Right ventricle myocardium inferior (tissue), 1 donor: ENCODE data around the gene GOLGA3. TPM values are rescaled to one million over a fixed set of nuclear protein-coding genes. Genes with fewer than 3 reads are reported as not detected.
A peak's percentile ranks its signal among the peaks of the same experiment; 100 is the strongest.

Source experiments
- ATAC-seq: fragments of 200-7000 bp; cut with Tn5 transposase; one replicate; pipeline ENCODE4 v1.9.1; 2020; ENCODE audit warnings: mild to moderate bottlenecking, moderate library complexity
- DNase-seq: peaks from one replicate; pipeline ENCODE4 v3.0.0; 2021; ENCODE audit errors: missing footprints
- intact Hi-C: fragments of 100-400 bp; cut with DNase I; formaldehyde crosslinking; loops from one replicate; pipeline ENCODE4 v1.11.0; 2022
- total RNA-seq: library from RNA; stranded (reverse); fragmentation: NEBNext Ultra II Directional; extraction: Animal tissue kit (Norgen Biotek cat#: 25700); gene quantifications from one replicate; pipeline ENCODE4 v1.2.1, GENCODE V29; 2021
- donor health status: DM: no; HTN: yes; CAD: no; lungs with severe emphysema.

Gene GOLGA3
- total RNA-seq, 1 donor from 2014 or later = 26.5 TPM

DNA sequence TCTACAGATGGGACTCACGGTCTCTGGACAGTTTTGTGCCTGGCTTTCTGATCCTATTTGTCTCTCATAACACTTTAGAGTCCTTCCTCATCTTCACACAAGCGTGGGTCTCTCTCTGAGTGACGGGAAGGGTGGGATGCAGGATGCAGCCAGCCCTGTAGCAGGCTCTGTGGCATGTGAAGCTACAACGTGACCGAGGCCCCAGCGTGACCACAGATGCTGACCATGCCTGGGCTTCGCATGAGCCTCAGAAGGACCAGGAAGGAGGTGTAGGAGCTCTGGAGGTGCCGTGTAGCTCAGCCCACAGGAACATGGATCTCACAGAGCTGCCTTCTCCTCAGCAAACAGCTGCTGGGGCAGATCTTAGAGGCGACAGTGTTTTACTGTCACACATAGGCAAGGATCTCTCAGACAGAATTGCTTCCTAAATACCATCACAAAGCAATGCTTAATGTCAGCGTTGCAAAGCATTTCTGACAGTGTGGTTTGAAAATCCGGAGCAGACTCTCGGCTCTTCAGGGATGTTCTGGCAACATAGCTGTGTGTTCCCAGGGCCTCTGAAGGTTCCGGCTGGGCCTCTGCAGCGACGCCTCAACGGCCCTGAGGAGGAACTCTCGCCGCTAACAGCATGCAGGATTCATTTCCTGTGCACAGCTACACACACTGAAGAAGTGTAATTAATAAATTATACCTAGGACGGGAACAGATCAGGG is 88.9 kb downstream of the GOLGA3 start:
- intact Hi-C loops = no loop called here
- no peak for DNase-seq
- peak; percentile 49 for ATAC-seq

DNA sequence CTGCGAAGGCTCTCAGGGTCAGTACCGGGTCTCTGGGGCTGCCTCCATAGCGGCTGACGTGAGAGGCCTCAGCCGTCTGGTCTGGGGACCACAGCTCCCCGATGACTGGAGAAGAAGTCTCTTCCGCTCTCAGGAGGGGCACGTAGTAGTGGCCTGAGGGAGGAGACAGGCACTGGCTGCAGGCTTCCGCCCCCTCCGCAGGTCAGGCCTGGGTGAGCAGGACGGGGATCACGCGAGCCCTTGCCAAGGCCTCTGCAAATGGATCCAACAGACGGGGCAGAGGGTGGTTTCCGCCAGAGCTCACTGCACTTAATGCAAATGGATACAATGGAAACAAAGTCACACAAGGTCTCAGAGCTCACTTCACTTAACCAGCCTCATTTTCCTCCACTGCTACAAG is 91.8 kb downstream of the GOLGA3 start:
- ATAC-seq (no peak), DNase-seq (no peak)
- intact Hi-C loops = no loop called here

DNA sequence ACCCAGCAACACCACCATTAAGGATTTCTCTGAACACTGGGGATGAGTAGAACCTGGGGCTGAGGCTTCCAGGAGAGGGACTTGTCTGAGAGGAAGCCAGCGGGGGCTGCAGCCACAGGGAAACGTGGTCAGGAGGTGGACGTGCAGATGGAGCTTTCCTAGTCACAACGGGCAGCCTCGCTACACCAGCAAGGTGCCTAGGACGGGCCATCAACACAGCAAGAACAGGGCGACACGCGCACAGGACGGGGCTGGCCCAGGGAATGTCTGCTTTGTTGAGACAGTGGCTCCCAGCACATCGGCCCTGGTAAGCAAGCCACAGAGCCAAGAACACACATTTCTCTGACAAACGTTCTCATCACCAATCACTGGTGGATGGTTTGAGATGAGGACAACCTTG is 92.3 kb downstream of the GOLGA3 start:
- intact Hi-C loops = no loop called here
- no peak for DNase-seq
- no peak for ATAC-seq

DNA sequence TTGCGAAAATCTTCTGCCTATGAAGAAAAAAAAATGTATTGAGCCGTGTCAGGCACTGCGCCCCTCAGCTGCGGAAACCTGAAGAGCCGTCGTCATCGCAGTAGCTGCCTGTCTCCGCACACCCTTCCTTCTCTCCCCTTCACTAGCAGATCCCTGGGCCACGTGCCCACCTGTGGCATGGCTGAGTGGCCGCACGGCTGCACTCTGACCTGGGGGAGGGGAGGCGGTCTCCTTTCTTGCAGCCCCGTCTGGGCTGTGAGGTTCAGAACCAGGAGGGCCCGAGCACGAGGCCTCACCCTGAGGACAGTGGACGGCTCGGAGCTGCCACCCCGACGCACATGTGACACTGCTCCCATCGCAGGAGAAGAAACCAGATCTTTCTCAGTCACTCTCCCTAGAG is 93.2 kb downstream of the GOLGA3 start:
- no peak for DNase-seq
- intact Hi-C loops = no loop called here
- no peak for ATAC-seq

- intact Hi-C loops = no loop called here
Measured at GRCh38 chr12:132734206-132734605, 94.5 kb downstream of the GOLGA3 start.

GRCh38 chr12:132731574-132731973 is 97.1 kb downstream of the GOLGA3 start:
- intact Hi-C loops = no loop called here
- no peak for ATAC-seq
- no peak for DNase-seq

More at GRCh38 chr12:132734206-132734605, 94.5 kb downstream of the GOLGA3 start:
- DNase-seq = no peak
- no peak for ATAC-seq

GRCh38 chr12:132730353-132730752 is 98.3 kb downstream of the GOLGA3 start:
- ATAC-seq (no peak), DNase-seq (no peak)
- intact Hi-C loops = no loop called here

- ATAC-seq (no peak), DNase-seq (no peak)
- intact Hi-C loops = no loop called here
Measured at GRCh38 chr12:132729541-132730320, 98.9 kb downstream of the GOLGA3 start.

DNA sequence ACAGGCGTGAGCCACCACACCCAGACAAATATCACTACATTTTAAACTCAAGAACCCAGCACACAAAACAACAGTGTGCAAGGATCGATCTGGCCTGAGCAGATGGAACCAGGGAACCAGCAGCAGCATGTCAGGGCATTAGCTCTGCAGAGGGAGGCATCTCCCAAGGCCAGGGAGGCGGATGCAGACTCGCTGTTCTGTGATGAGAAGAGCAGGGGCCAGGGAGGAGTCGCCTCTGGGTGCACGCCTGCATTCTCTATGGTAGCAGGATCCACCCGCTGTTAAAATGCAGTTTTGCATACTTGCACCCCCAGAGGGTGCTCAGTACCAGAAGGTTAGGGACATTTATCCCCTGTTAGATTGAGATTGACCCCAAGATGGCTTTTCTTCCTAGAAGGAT is 100.2 kb downstream of the GOLGA3 start:
- DNase-seq (no peak), ATAC-seq (no peak)
- intact Hi-C loops = no loop called here

DNA sequence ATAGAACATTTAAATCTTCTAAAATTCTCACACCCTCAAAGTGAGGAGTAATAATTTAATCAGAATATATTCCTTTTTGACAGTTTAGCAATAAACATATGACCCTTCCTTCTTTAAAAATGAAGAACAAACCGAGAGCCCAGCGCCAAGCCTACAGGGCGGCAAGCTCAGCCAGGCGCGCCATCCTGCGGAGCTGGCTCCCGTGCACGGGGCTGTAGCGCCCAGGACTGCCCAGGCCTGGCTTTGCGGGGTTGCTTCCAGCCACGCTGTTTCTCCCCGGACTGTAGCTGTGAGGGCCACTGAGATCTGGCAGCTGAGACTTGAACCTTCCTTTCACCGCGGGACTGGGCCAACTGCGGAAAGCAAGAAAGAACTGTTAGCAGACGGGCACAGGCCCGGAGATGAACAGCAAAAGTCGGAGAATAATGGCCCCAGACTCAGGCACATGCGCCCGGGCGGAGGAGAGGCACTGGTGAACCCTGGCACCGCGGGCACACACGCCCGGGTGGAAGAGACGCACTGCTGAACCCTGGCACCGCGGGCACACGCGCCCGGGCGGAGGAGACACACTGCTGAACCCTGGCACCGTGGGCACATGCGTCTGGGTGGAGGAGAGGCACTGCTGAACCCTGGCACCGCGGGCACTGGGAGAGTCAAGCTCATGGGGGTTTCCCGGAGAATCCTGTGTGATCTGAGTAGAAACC is 101.4 kb downstream of the GOLGA3 start:
- DNase-seq (peak; percentile 45), ATAC-seq (no peak)
- intact Hi-C loops = no loop called here

GRCh38 chr12:132726386-132726785 is 102.3 kb downstream of the GOLGA3 start:
- ATAC-seq (no peak), DNase-seq (peak; percentile 53)
- intact Hi-C loops = no loop called here

DNA sequence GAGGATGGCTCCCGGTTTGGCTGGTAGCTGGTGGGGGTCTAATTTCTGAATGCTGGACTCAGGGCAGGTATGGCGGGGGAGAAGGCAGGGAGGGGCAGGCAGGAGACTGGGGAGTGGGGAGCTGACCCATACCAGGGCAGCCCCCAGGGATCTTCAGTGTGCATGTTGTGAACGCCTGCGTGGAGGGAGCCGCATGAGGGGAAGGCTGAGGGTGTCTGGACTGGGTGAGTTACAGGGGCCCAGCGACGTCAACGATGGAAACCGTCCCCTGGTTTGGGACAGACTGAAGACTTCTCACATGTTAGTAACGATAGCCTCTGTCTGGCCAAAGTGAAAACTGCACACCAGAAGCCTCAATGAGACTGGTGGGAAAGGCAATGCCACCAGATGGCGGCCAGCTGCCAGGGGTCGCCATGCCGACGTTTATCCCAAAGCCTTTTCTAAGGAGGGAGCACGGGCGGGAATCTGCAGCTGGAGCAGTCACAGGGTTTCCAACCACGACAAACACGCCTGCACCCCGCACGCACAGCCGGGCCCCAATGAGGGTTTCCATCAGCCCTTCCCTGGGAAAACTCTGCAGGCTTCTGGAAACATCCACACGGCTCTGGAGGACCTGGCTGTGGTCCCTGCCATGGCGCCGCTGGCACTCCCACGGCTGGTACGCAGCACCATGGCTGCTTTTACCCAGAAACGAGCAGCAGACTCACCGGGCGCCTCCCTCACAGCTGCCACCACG is 104.0 kb downstream of the GOLGA3 start:
- ATAC-seq (no peak), DNase-seq (peak; percentile 48)
- intact Hi-C loops = no loop called here

- intact Hi-C loops = no loop called here
- no peak for ATAC-seq
- DNase-seq = no peak
Measured at GRCh38 chr12:132723764-132724140, 104.9 kb downstream of the GOLGA3 start.

- DNase-seq (no peak), ATAC-seq (peak; percentile 73)
- intact Hi-C loops = no loop called here
Measured at GRCh38 chr12:132723015-132723763, 105.5 kb downstream of the GOLGA3 start.

DNA sequence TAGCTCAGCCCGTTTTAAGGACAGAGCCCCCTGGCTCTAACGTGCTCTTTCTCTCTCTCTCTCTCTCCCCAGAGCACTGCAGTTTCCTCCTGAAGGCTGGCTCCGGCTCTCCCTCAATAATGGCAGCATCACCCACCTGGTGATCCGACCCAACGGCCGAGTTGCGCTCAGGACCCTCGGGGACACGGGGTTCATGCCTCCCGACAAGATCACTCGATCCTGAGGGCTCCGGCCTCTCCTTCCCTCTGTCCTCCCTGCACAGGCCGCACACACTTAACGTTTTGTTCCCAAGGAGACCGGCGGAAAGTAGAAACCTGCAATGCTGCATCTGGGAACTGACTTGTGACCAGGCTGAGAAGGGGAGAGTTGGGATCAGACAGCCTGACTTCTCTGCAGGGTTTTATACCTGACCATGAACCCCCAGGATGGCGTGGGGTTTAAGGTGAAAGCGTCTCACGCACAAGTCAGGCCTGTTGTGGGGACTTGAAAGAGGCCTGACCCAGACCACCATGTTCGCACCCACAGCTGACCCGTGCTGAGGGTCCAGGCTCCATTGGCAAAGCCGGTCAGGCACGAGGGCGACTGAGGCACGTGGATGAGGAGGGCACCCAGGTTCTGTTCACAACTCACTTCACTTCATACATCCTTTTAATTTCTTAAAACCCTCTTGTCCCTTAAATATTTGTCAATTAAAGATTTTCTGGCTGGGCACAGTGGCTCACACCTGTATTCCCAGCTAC is 107.9 kb downstream of the GOLGA3 start:
- intact Hi-C loops = no loop called here
- DNase-seq (no peak), ATAC-seq (no peak)

DNA sequence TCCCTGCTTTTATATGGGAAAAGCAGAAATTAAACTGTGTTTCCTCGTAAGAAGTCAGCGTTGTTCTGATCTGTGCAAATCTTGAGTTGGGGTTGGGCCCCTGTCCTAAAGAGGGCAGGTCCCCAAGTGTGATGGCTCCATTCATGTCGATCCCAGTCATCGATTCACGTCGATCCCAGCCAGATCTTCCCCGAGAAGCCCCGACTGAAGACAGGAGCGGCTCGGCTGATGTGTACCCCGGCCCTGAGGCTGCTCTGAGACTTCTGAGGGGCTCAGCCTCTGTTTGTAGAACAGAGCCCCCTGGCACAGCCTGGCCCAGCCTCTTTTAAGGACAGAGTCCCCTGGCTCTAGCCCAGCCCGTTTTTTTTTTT is 108.7 kb downstream of the GOLGA3 start:
- no peak for ATAC-seq
- intact Hi-C loops = no loop called here
- no peak for DNase-seq

DNA sequence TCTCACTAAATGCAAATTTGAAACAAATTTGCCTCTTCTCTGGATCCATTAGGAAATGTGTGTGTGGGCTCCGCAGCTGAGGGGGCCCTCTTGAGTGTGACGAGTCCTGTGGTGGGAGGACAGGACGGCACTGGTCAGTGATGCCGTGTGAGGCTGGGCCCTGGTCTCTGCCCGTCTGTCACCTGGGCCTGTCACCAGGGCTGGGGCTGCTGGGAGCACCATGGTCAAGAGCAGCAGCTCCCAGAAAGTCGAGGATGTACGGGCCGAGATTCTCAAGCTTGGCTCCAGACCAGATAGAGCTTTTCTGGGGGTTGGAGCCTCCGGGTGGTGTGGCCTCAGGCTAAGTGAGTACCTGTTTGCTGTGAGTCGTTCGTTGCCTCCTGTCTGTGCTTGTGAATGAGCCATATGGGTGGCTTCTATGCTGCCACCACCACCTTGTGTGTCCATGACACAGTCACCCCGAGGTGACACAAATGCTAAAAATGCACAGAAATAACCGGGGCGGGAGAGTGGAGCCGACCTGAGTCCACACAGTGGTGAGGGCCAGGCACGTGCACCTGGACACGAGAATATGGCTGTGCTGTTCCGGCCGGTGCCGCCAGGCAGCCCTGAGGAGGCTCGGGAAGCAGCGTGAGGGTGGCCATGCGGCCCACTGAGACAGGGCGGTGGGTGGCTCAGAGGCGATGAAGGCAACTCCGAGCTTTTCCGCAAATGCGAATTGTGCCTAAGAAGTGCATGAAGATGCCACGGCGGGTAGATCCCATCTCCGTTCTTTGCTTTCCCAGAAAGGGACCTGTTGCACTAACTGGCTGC is 109.3 kb downstream of the GOLGA3 start:
- ATAC-seq (no peak), DNase-seq (no peak)
- intact Hi-C loops = no loop called here
